Memory B cell (primary cell): ENCODE measurements around the gene KRT4.

ENCODE experiments used
- ATAC-seq: fragments of 150-1000 bp; cut with Tn5 transposase; 2 replicates; pipeline ENCODE4 v1.10.0; 2021; ENCODE audit warnings: low read depth, mild to moderate bottlenecking, moderate library complexity
- DNase-seq, 2 donors: peaks; one replicate each; pipeline ENCODE4 v3.0.0; 2022; ENCODE audit warnings: low spot score in 2 of 2
- H3K27ac Mint-ChIP-seq: one replicate; pipeline ENCODE4 v1.8.0; 2022; ENCODE audit warnings: mild to moderate bottlenecking, moderate library complexity, mixed read lengths
- H3K27me3 Mint-ChIP-seq: one replicate; pipeline ENCODE4 v1.8.0; 2022; ENCODE audit warnings: mixed read lengths
- H3K36me3 Mint-ChIP-seq: one replicate; pipeline ENCODE4 v1.8.0; 2022; ENCODE audit warnings: mild to moderate bottlenecking, mixed read lengths
- H3K4me1 Mint-ChIP-seq: one replicate; pipeline ENCODE4 v1.8.0; 2022; ENCODE audit warnings: mixed read lengths
- H3K4me3 Mint-ChIP-seq: one replicate; pipeline ENCODE4 v1.8.0; 2022; ENCODE audit warnings: mild to moderate bottlenecking, moderate library complexity, mixed read lengths
- H3K9me3 Mint-ChIP-seq: one replicate; pipeline ENCODE4 v1.8.0; 2022; ENCODE audit warnings: mixed read lengths

Gene KRT4

GRCh38 chr12:52832985-52833905 lies 19.3 kb upstream of the KRT4 start:
- Mint-ChIP-seq H3K4me1 (no peaks in the 10 kb centered on the region), H3K27me3 (peaks cover 16% of the 10 kb centered on the region)

GRCh38 chr12:52832451-52832850 lies 18.5 kb upstream of the KRT4 start:
- no peaks in the 10 kb centered on the region for H3K36me3 Mint-ChIP-seq
- DNase-seq (no peak), ATAC-seq (no peak)
- H3K4me3 Mint-ChIP-seq = no peak overlapping the region
- H3K4me1 Mint-ChIP-seq = no peaks in the 10 kb centered on the region
- H3K27me3 Mint-ChIP-seq = peaks cover 16% of the 10 kb centered on the region
- H3K9me3 Mint-ChIP-seq = no peaks in the 10 kb centered on the region
- H3K27ac Mint-ChIP-seq = no peak overlapping the region

More at GRCh38 chr12:52832985-52833905, 19.3 kb upstream of the KRT4 start:
- Mint-ChIP-seq H3K36me3 (no peaks in the 10 kb centered on the region), H3K9me3 (no peaks in the 10 kb centered on the region), H3K27ac (no peak overlapping the region), H3K4me3 (no peak overlapping the region)
- DNase-seq (no peak), ATAC-seq (no peak)

GRCh38 chr12:52831251-52831650 lies 17.3 kb upstream of the KRT4 start:
- Mint-ChIP-seq H3K4me1 (no peaks in the 10 kb centered on the region), H3K36me3 (no peaks in the 10 kb centered on the region), H3K27me3 (peaks cover 12% of the 10 kb centered on the region), H3K4me3 (no peak overlapping the region), H3K27ac (no peak overlapping the region), H3K9me3 (no peaks in the 10 kb centered on the region)
- DNase-seq (no peak), ATAC-seq (no peak)

- no peak for ATAC-seq
- no peak overlapping the region for H3K27ac Mint-ChIP-seq
These were observed 16.3 kb upstream of the KRT4 start for GRCh38 chr12:52829986-52830770.

GRCh38 chr12:52828591-52829021 lies 14.7 kb upstream of the KRT4 start:
- no peak overlapping the region for H3K4me3 Mint-ChIP-seq
- no peak for DNase-seq
- ATAC-seq = no peak
- no peak overlapping the region for H3K27ac Mint-ChIP-seq
- no peaks in the 10 kb centered on the region for H3K4me1 Mint-ChIP-seq
- H3K27me3 Mint-ChIP-seq = peaks cover 16% of the 10 kb centered on the region
- no peaks in the 10 kb centered on the region for H3K9me3 Mint-ChIP-seq
- no peaks in the 10 kb centered on the region for H3K36me3 Mint-ChIP-seq

More at GRCh38 chr12:52829986-52830770, 16.3 kb upstream of the KRT4 start:
- H3K27me3 Mint-ChIP-seq = peaks cover 15% of the 10 kb centered on the region
- H3K9me3 Mint-ChIP-seq = no peaks in the 10 kb centered on the region
- no peak for DNase-seq
- H3K36me3 Mint-ChIP-seq = no peaks in the 10 kb centered on the region
- H3K4me1 Mint-ChIP-seq = no peaks in the 10 kb centered on the region
- H3K4me3 Mint-ChIP-seq = no peak overlapping the region

GRCh38 chr12:52828156-52828555 lies 14.2 kb upstream of the KRT4 start:
- no peak overlapping the region for H3K27ac Mint-ChIP-seq
- no peaks in the 10 kb centered on the region for H3K36me3 Mint-ChIP-seq
- H3K27me3 Mint-ChIP-seq = peaks cover 18% of the 10 kb centered on the region
- H3K9me3 Mint-ChIP-seq = no peaks in the 10 kb centered on the region
- DNase-seq (no peak), ATAC-seq (no peak)
- H3K4me1 Mint-ChIP-seq = no peaks in the 10 kb centered on the region
- H3K4me3 Mint-ChIP-seq = no peak overlapping the region

GRCh38 chr12:52827499-52828090 lies 13.7 kb upstream of the KRT4 start:
- H3K4me3 Mint-ChIP-seq = no peak overlapping the region
- H3K27ac Mint-ChIP-seq = no peak overlapping the region
- DNase-seq (no peak), ATAC-seq (no peak)
- no peaks in the 10 kb centered on the region for H3K4me1 Mint-ChIP-seq
- peaks cover 19% of the 10 kb centered on the region for H3K27me3 Mint-ChIP-seq
- H3K36me3 Mint-ChIP-seq = no peaks in the 10 kb centered on the region
- H3K9me3 Mint-ChIP-seq = no peaks in the 10 kb centered on the region

- Mint-ChIP-seq H3K27me3 (peaks cover 21% of the 10 kb centered on the region), H3K4me1 (no peaks in the 10 kb centered on the region), H3K9me3 (no peaks in the 10 kb centered on the region), H3K4me3 (no peak overlapping the region), H3K27ac (no peak overlapping the region), H3K36me3 (no peaks in the 10 kb centered on the region)
- ATAC-seq = no peak
- no peak for DNase-seq
These were observed 12.9 kb upstream of the KRT4 start for GRCh38 chr12:52826611-52827498.

- H3K9me3 Mint-ChIP-seq = no peaks in the 10 kb centered on the region
- H3K27ac Mint-ChIP-seq = no peak overlapping the region
- no peaks in the 10 kb centered on the region for H3K4me1 Mint-ChIP-seq
- peaks cover 22% of the 10 kb centered on the region for H3K27me3 Mint-ChIP-seq
- no peak for ATAC-seq
- no peaks in the 10 kb centered on the region for H3K36me3 Mint-ChIP-seq
- DNase-seq = no peak
- no peak overlapping the region for H3K4me3 Mint-ChIP-seq
These were observed 12.0 kb upstream of the KRT4 start for GRCh38 chr12:52825961-52826360.

GRCh38 chr12:52824741-52825410 lies 11.0 kb upstream of the KRT4 start:
- ATAC-seq = no peak
- H3K4me1 Mint-ChIP-seq = no peaks in the 10 kb centered on the region

GRCh38 chr12:52823761-52824450 lies 10.0 kb upstream of the KRT4 start:
- DNase-seq (no peak), ATAC-seq (no peak)
- Mint-ChIP-seq H3K36me3 (no peaks in the 10 kb centered on the region), H3K4me1 (no peaks in the 10 kb centered on the region), H3K27ac (no peak overlapping the region), H3K9me3 (no peaks in the 10 kb centered on the region), H3K4me3 (no peak overlapping the region), H3K27me3 (peaks cover 25% of the 10 kb centered on the region)

More at GRCh38 chr12:52824741-52825410, 11.0 kb upstream of the KRT4 start:
- Mint-ChIP-seq H3K27ac (no peak overlapping the region), H3K36me3 (no peaks in the 10 kb centered on the region), H3K9me3 (no peaks in the 10 kb centered on the region), H3K4me3 (no peak overlapping the region), H3K27me3 (peaks cover 22% of the 10 kb centered on the region)
- no peak for DNase-seq

- ATAC-seq = no peak
- no peak for DNase-seq
- peaks cover 30% of the 10 kb centered on the region for H3K27me3 Mint-ChIP-seq
- H3K4me3 Mint-ChIP-seq = no peak overlapping the region
- no peaks in the 10 kb centered on the region for H3K4me1 Mint-ChIP-seq
- H3K27ac Mint-ChIP-seq = no peak overlapping the region
- no peaks in the 10 kb centered on the region for H3K9me3 Mint-ChIP-seq
- H3K36me3 Mint-ChIP-seq = no peaks in the 10 kb centered on the region
These were observed 9.0 kb upstream of the KRT4 start for GRCh38 chr12:52822771-52823510.
